ENCODE results near the gene RUFY3. TPM values are rescaled to one million over a fixed set of nuclear protein-coding genes. Genes with fewer than 3 reads are reported as not detected.

The RUFY3 gene
- total RNA-seq, 1 experiment from 2014 or later, result 25.1 TPM

DNA sequence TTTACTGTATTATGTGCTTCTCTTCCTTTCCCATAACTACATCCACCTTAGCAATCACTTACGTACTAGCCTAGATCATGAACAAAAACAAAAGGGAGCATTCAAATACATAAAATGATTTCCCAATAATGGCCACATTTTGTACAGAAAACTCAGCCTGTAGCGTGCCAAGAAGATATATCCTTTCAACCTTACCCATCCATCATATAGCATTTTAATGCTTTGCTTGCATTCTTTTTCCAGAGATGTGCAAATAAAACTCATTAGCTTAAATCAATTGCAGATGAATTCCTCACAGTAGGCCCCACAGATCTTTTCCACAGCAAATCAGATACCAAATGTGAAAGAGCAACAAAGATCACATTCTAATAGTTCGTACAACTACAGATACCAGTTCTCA, 97.2 kb downstream of the RUFY3 start:
- no TSS peak for BruUV-seq (replicated peaks)
- no peaks in the 10 kb centered on the region for H3K27me3 ChIP-seq (replicated peaks; ENCODE audit: insufficient read depth, low read depth, low read length, poor library complexity)
- intact Hi-C loops (cut with micrococcal nuclease; ENCODE audit: unreplicated experiment), result no loop called here
- H3K4me3 ChIP-seq (ENCODE audit: low read depth, low read length, poor library complexity, severe bottlenecking), result no peak overlapping the region
- H3K9me3 ChIP-seq (ENCODE audit: low read depth, low read length, poor library complexity, severe bottlenecking), result no peaks in the 10 kb centered on the region
- CTCF ChIA-PET, result no interaction called here
- DNase-seq (ENCODE audit: low spot score), result no peak
- POLR2A ChIA-PET (ENCODE audit: low non-redundant PET), result no interaction called here
- no peak overlapping the region for H3K27ac ChIP-seq (ENCODE audit: low read depth, low read length, poor library complexity, severe bottlenecking)
- TF ChIP-seq, protein P1, sequence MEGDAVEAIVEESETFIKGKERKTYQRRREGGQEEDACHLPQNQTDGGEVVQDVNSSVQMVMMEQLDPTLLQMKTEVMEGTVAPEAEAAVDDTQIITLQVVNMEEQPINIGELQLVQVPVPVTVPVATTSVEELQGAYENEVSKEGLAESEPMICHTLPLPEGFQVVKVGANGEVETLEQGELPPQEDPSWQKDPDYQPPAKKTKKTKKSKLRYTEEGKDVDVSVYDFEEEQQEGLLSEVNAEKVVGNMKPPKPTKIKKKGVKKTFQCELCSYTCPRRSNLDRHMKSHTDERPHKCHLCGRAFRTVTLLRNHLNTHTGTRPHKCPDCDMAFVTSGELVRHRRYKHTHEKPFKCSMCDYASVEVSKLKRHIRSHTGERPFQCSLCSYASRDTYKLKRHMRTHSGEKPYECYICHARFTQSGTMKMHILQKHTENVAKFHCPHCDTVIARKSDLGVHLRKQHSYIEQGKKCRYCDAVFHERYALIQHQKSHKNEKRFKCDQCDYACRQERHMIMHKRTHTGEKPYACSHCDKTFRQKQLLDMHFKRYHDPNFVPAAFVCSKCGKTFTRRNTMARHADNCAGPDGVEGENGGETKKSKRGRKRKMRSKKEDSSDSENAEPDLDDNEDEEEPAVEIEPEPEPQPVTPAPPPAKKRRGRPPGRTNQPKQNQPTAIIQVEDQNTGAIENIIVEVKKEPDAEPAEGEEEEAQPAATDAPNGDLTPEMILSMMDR (conservative IDR thresholded peaks at IDR 0.05; ENCODE audit: low read depth, low read length), result no peak
- no peak for TF ChIP-seq EZH2 (IDR thresholded peaks at IDR 0.05; ENCODE audit: borderline replicate concordance, low read depth, low read length, poor library complexity, severe bottlenecking)
- peaks cover 22% of the 10 kb centered on the region for H3K36me3 ChIP-seq (ENCODE audit: insufficient read depth, low read length, poor library complexity, severe bottlenecking)
- no peaks in the 10 kb centered on the region for H3K4me1 ChIP-seq (ENCODE audit: insufficient read depth, low read length, poor library complexity, severe bottlenecking)

DNA sequence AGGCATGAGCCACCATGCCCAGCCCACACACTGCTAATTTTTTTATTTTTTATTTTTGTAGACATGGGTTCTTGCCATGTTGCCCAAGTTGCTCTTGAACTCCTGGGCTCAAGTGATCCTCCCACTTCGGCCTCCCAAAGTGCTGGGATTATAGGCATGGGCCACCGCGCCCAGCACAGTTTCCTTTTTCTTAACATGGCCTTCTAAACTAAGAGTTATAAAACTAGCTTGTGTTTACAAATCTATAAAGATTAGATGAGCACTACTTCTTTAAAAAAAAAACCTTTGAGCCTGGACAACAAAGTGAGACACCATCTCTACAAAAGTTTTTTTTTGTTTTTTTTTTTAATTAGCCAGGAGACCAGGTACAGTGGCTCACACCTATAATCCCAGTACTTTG, 107.3 kb downstream of the RUFY3 start:
- H3K27ac ChIP-seq (ENCODE audit: low read depth, low read length, poor library complexity, severe bottlenecking), result no peak overlapping the region
- TF ChIP-seq EZH2 (IDR thresholded peaks at IDR 0.05; ENCODE audit: borderline replicate concordance, low read depth, low read length, poor library complexity, severe bottlenecking), result no peak
- TF ChIP-seq, protein P1 (conservative IDR thresholded peaks at IDR 0.05; ENCODE audit: low read depth, low read length), result no peak
- ChIA-PET CTCF (no interaction called here), POLR2A (ENCODE audit: low non-redundant PET) (no interaction called here)
- no peak for DNase-seq (ENCODE audit: low spot score)
- no peaks in the 10 kb centered on the region for H3K4me1 ChIP-seq (ENCODE audit: insufficient read depth, low read length, poor library complexity, severe bottlenecking)
- no TSS peak for BruUV-seq (replicated peaks)
- intact Hi-C loops (cut with micrococcal nuclease; ENCODE audit: unreplicated experiment), result no loop called here
- H3K36me3 ChIP-seq (ENCODE audit: insufficient read depth, low read length, poor library complexity, severe bottlenecking), result peaks cover 49% of the 10 kb centered on the region
- H3K9me3 ChIP-seq (ENCODE audit: low read depth, low read length, poor library complexity, severe bottlenecking), result no peaks in the 10 kb centered on the region
- no peaks in the 10 kb centered on the region for H3K27me3 ChIP-seq (replicated peaks; ENCODE audit: insufficient read depth, low read depth, low read length, poor library complexity)
- no peak overlapping the region for H3K4me3 ChIP-seq (ENCODE audit: low read depth, low read length, poor library complexity, severe bottlenecking)

GRCh38 chr4:70829492-70829891, 107.7 kb downstream of the RUFY3 start:
- BruUV-seq (replicated peaks), result no TSS peak
- CTCF ChIA-PET, result no interaction called here
- no peaks in the 10 kb centered on the region for H3K27me3 ChIP-seq (replicated peaks; ENCODE audit: insufficient read depth, low read depth, low read length, poor library complexity)
- intact Hi-C loops (cut with micrococcal nuclease; ENCODE audit: unreplicated experiment), result no loop called here
- no peak for DNase-seq (ENCODE audit: low spot score)
- H3K4me3 ChIP-seq (ENCODE audit: low read depth, low read length, poor library complexity, severe bottlenecking), result no peak overlapping the region
- POLR2A ChIA-PET (ENCODE audit: low non-redundant PET), result no interaction called here
- H3K4me1 ChIP-seq (ENCODE audit: insufficient read depth, low read length, poor library complexity, severe bottlenecking), result no peaks in the 10 kb centered on the region
- H3K36me3 ChIP-seq (ENCODE audit: insufficient read depth, low read length, poor library complexity, severe bottlenecking), result peaks cover 49% of the 10 kb centered on the region
- no peaks in the 10 kb centered on the region for H3K9me3 ChIP-seq (ENCODE audit: low read depth, low read length, poor library complexity, severe bottlenecking)
- TF ChIP-seq, protein P1 (conservative IDR thresholded peaks at IDR 0.05; ENCODE audit: low read depth, low read length), result no peak
- no peak for TF ChIP-seq EZH2 (IDR thresholded peaks at IDR 0.05; ENCODE audit: borderline replicate concordance, low read depth, low read length, poor library complexity, severe bottlenecking)
- no peak overlapping the region for H3K27ac ChIP-seq (ENCODE audit: low read depth, low read length, poor library complexity, severe bottlenecking)

All from A673 (cell line).